WI38 (cell line): ENCODE measurements around the gene CARD10.

Experiments
- H3K4me3 ChIP-seq: 2 replicates; pipeline ENCODE4 v1.5.1; 2011; ENCODE audit warnings: low read depth, mild to moderate bottlenecking, control low read depth, low read length
- CTCF ChIP-seq: IDR thresholded peaks from 2 replicates; pipeline ENCODE4 v1.5.1; 2012; ENCODE audit warnings: low read depth, mild to moderate bottlenecking, control low read depth, low read length

The CARD10 gene

GRCh38 chr22:37486224-37486845, 32.9 kb downstream of the CARD10 start, which contains the start of gene MFNG:
Gene MFNG, minus strand, starts transcription at chr22:37486384. Its CDS starts 207 bp downstream, at chr22:37486177.
- no peak for TF ChIP-seq CTCF
- no peak within 1 kb of the TSS; the same call in 1 of the 2 replicates for H3K4me3 ChIP-seq

GRCh38 chr22:37485395-37486223, 33.6 kb downstream of the CARD10 start:
- no peak for TF ChIP-seq CTCF
- no peak overlapping the region for H3K4me3 ChIP-seq

DNA sequence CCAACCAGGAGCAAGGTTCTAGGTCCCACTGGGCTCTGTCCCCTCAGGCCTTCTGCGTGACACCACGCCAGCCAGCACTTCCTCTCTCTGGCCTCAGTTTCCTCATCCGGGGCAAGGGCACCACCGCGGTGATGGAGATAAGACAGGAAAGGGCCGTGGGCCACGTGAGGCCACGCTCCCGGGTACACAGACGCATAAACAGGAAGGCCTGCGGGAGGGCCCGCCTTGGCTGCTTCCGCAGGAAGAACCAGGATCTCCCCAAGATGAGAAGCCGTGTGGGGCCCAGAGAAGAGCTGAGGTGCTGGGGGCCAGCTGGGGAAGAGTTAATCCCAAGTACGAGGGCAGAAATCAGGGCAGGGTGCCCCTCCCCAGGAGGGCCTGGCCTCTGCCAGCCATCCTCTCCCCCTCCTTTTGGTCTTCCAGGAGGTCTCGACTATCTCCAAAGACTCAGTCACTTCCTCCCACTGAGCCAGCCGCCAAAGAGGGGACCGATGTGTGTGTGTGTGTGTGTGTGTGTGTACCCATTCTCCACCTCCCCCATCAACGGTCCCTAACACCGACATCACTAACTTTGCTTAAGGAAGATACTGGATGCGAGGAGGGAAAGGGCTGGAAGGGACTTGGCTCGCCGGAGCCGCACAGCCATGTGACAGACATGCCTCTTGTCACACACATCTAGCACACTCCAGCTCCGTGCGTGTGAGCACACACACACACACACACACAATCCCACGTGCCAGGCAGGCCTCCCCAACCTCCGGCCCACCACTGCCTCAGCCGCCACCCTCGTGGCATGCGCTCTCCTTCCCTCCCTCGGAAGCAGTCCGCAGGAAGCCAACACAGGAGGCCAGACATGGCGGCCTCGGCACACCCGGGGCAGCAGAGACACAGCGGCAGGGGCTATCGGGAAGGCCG, 34.5 kb downstream of the CARD10 start:
- no peak overlapping the region for H3K4me3 ChIP-seq
- TF ChIP-seq CTCF: no peak

DNA sequence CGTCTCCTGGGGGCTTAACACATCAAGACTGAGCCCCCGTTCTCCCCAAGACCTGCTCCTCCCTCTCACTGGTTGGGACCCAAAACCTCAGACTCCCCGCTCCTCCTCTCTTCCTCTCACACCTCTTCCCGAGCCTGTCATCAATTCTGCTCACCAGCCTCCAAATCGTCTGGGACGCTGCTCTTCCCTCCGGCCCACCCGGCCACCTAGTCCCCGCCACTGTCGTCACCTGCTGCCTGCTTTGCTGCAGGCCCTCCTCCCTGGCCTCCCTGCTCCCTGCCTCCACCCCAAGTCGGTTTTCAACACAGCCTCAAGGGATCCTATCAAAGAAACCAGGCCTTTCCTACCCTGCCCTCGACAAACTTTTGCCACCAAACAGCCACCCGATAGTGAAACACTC, 36.2 kb downstream of the CARD10 start:
- TF ChIP-seq CTCF: no peak
- no peak overlapping the region for H3K4me3 ChIP-seq

GRCh38 chr22:37482244-37482643, 37.0 kb downstream of the CARD10 start:
- no peak overlapping the region for H3K4me3 ChIP-seq
- TF ChIP-seq CTCF: no peak

DNA sequence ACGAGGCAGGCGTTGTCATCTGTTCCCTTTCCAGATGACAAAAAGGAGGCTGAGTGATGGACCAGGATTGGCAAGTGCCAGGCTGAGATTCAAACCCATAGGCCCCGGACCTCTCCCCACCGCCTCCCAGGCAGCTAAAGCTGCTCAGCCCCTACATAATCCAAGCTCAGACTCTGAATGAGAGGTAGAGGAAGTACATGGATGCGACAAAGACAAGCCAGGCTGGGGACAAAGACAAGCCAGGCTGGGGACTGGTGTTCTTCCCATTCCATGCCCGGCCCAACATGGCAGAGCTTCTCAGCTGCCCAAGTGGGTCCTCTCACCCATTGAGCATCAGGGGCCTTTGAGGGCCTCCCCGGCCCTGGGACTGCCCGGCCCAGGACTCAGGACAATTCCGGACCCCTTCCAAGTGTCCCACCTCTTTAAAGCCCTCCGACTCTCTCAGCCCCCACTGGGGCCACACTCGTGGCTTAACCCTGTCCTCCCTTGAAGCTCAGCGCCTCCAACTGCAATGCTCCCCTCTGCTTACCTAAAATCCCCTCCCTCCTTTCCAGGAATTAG, 37.8 kb downstream of the CARD10 start:
- no peak for TF ChIP-seq CTCF
- H3K4me3 ChIP-seq: no peak overlapping the region
